Tibial nerve (tissue), 4 donors: ENCODE data around the gene KL.

ENCODE experiments used
- CTCF ChIP-seq, 5 experiments: fragments of 200-600 bp in 3 of 5; fragments of 450-650 bp in 2 of 5; sonication (generic) in 3 of 5; IDR thresholded peaks; one replicate each; pipeline ENCODE4 v1.5.1; 2016 to 2019; ENCODE audit warnings: antibody characterized with exemption in 5 of 5, mild to moderate bottlenecking in 3 of 5, moderate library complexity in 2 of 5
- EP300 ChIP-seq, 2 donors: sonication (generic); formaldehyde crosslinking; IDR thresholded peaks; one replicate each; pipeline ENCODE4 v1.6.1; 2017; ENCODE audit warnings: antibody characterized with exemption in 2 of 2, mild to moderate bottlenecking in 1 of 2
- POLR2A ChIP-seq, 2 donors: fragments of 450-650 bp; IDR thresholded peaks; one replicate each; pipeline ENCODE4 v1.6.1; 2017; ENCODE audit warnings: antibody characterized with exemption in 2 of 2, mild to moderate bottlenecking in 2 of 2, moderate library complexity in 2 of 2

- TF ChIP-seq CTCF (IDR thresholded peaks at IDR 0.05), result no peak
- TF ChIP-seq EP300 (IDR thresholded peaks at IDR 0.05), result no peak
- TF ChIP-seq POLR2A (IDR thresholded peaks at IDR 0.05), result no peak
Observed at GRCh38 chr13:33051632-33052031, 35.4 kb downstream of the KL start.
